ENCODE measurements around the gene SPESP1.
"Not testable (repeated sequence)": the region's sequence is repeated elsewhere in the genome, so short reads cannot be mapped to it uniquely, and the experiment has no call there.

The SPESP1 gene

GRCh38 chr15:68910816-68911215, 19.5 kb upstream of the SPESP1 start:
- no peaks in the 10 kb centered on the region for H3K27me3 ChIP-seq (ENCODE audit: control insufficient read depth, insufficient read depth, low read length)
- H3K4me3 ChIP-seq (ENCODE audit: low read length) = no peak overlapping the region
- no peaks in the 10 kb centered on the region for H3K4me1 ChIP-seq (ENCODE audit: control insufficient read depth, low read depth, low read length)
- no peaks in the 10 kb centered on the region for H3K9me3 ChIP-seq (ENCODE audit: control insufficient read depth, low read depth, low read length)
- H3K27ac ChIP-seq (ENCODE audit: low read length) = no peak overlapping the region
- no peak overlapping the region for H3K9ac ChIP-seq (ENCODE audit: low read length)
- H3K36me3 ChIP-seq (ENCODE audit: control insufficient read depth, low read depth, low read length) = no peaks in the 10 kb centered on the region

- Histone ChIP-seq H3K9ac (ENCODE audit: low read length) (no peak overlapping the region), H3K4me3 (ENCODE audit: low read length) (no peak overlapping the region), H3K4me1 (ENCODE audit: control insufficient read depth, low read depth, low read length) (peaks cover 4% of the 10 kb centered on the region), H3K36me3 (ENCODE audit: control insufficient read depth, low read depth, low read length) (no peaks in the 10 kb centered on the region), H3K9me3 (ENCODE audit: control insufficient read depth, low read depth, low read length) (no peaks in the 10 kb centered on the region), H3K27me3 (ENCODE audit: control insufficient read depth, insufficient read depth, low read length) (no peaks in the 10 kb centered on the region), H3K27ac (ENCODE audit: low read length) (no peak overlapping the region)
Observed at GRCh38 chr15:68921926-68922325, 8.4 kb upstream of the SPESP1 start.

GRCh38 chr15:68924866-68925560, 5.3 kb upstream of the SPESP1 start:
- Histone ChIP-seq H3K4me1 (ENCODE audit: control insufficient read depth, low read depth, low read length) (peaks cover 4% of the 10 kb centered on the region), H3K27ac (ENCODE audit: low read length) (no peak overlapping the region), H3K27me3 (ENCODE audit: control insufficient read depth, insufficient read depth, low read length) (no peaks in the 10 kb centered on the region), H3K36me3 (ENCODE audit: control insufficient read depth, low read depth, low read length) (no peaks in the 10 kb centered on the region), H3K9me3 (ENCODE audit: control insufficient read depth, low read depth, low read length) (no peaks in the 10 kb centered on the region), H3K9ac (ENCODE audit: low read length) (no peak overlapping the region), H3K4me3 (ENCODE audit: low read length) (no peak overlapping the region)

- Histone ChIP-seq H3K4me1 (ENCODE audit: control insufficient read depth, low read depth, low read length) (no peaks in the 10 kb centered on the region), H3K9me3 (ENCODE audit: control insufficient read depth, low read depth, low read length) (no peaks in the 10 kb centered on the region), H3K4me3 (ENCODE audit: low read length) (no peak overlapping the region), H3K9ac (ENCODE audit: low read length) (no peak overlapping the region), H3K36me3 (ENCODE audit: control insufficient read depth, low read depth, low read length) (no peaks in the 10 kb centered on the region), H3K27ac (ENCODE audit: low read length) (no peak overlapping the region), H3K27me3 (ENCODE audit: control insufficient read depth, insufficient read depth, low read length) (no peaks in the 10 kb centered on the region)
Observed at GRCh38 chr15:68933001-68933400, 2.7 kb downstream of the SPESP1 start.

GRCh38 chr15:68934341-68934740, 4.0 kb downstream of the SPESP1 start:
- Histone ChIP-seq H3K36me3 (ENCODE audit: control insufficient read depth, low read depth, low read length) (no peaks in the 10 kb centered on the region), H3K9ac (ENCODE audit: low read length) (no peak overlapping the region), H3K27ac (ENCODE audit: low read length) (no peak overlapping the region), H3K4me3 (ENCODE audit: low read length) (no peak overlapping the region), H3K27me3 (ENCODE audit: control insufficient read depth, insufficient read depth, low read length) (no peaks in the 10 kb centered on the region), H3K4me1 (ENCODE audit: control insufficient read depth, low read depth, low read length) (no peaks in the 10 kb centered on the region), H3K9me3 (ENCODE audit: control insufficient read depth, low read depth, low read length) (no peaks in the 10 kb centered on the region)

GRCh38 chr15:68935400-68935937, 5.1 kb downstream of the SPESP1 start:
- H3K27ac ChIP-seq (ENCODE audit: low read length) = no peak overlapping the region
- no peaks in the 10 kb centered on the region for H3K4me1 ChIP-seq (ENCODE audit: control insufficient read depth, low read depth, low read length)
- no peak overlapping the region for H3K9ac ChIP-seq (ENCODE audit: low read length)
- H3K36me3 ChIP-seq (ENCODE audit: control insufficient read depth, low read depth, low read length) = no peaks in the 10 kb centered on the region
- no peak overlapping the region for H3K4me3 ChIP-seq (ENCODE audit: low read length)
- H3K27me3 ChIP-seq (ENCODE audit: control insufficient read depth, insufficient read depth, low read length) = no peaks in the 10 kb centered on the region
- H3K9me3 ChIP-seq (ENCODE audit: control insufficient read depth, low read depth, low read length) = no peaks in the 10 kb centered on the region

GRCh38 chr15:68939501-68939900, 9.2 kb downstream of the SPESP1 start:
- H3K9ac ChIP-seq (ENCODE audit: low read length) = no peak overlapping the region
- no peaks in the 10 kb centered on the region for H3K9me3 ChIP-seq (ENCODE audit: control insufficient read depth, low read depth, low read length)
- no peaks in the 10 kb centered on the region for H3K27me3 ChIP-seq (ENCODE audit: control insufficient read depth, insufficient read depth, low read length)
- no peak overlapping the region for H3K4me3 ChIP-seq (ENCODE audit: low read length)
- no peak overlapping the region for H3K27ac ChIP-seq (ENCODE audit: low read length)
- H3K36me3 ChIP-seq (ENCODE audit: control insufficient read depth, low read depth, low read length) = no peaks in the 10 kb centered on the region
- H3K4me1 ChIP-seq (ENCODE audit: control insufficient read depth, low read depth, low read length) = no peaks in the 10 kb centered on the region

- Histone ChIP-seq H3K4me1 (ENCODE audit: control insufficient read depth, low read depth, low read length) (no peaks in the 10 kb centered on the region), H3K4me3 (ENCODE audit: low read length) (no peak overlapping the region), H3K9me3 (ENCODE audit: control insufficient read depth, low read depth, low read length) (no peaks in the 10 kb centered on the region), H3K27ac (ENCODE audit: low read length) (no peak overlapping the region), H3K9ac (ENCODE audit: low read length) (no peak overlapping the region), H3K36me3 (ENCODE audit: control insufficient read depth, low read depth, low read length) (no peaks in the 10 kb centered on the region), H3K27me3 (ENCODE audit: control insufficient read depth, insufficient read depth, low read length) (no peaks in the 10 kb centered on the region)
Observed at GRCh38 chr15:68951813-68952212, 21.5 kb downstream of the SPESP1 start.

- no peak overlapping the region for H3K4me3 ChIP-seq (ENCODE audit: low read length)
- H3K9me3 ChIP-seq (ENCODE audit: control insufficient read depth, low read depth, low read length) = no peaks in the 10 kb centered on the region
- no peak overlapping the region for H3K9ac ChIP-seq (ENCODE audit: low read length)
- no peaks in the 10 kb centered on the region for H3K4me1 ChIP-seq (ENCODE audit: control insufficient read depth, low read depth, low read length)
- no peak overlapping the region for H3K27ac ChIP-seq (ENCODE audit: low read length)
- H3K27me3 ChIP-seq (ENCODE audit: control insufficient read depth, insufficient read depth, low read length) = no peaks in the 10 kb centered on the region
- no peaks in the 10 kb centered on the region for H3K36me3 ChIP-seq (ENCODE audit: control insufficient read depth, low read depth, low read length)
Observed at GRCh38 chr15:68957696-68958095, 27.4 kb downstream of the SPESP1 start.

- Histone ChIP-seq H3K9me3 (ENCODE audit: control insufficient read depth, low read depth, low read length) (no peaks in the 10 kb centered on the region), H3K27ac (ENCODE audit: low read length) (no peak overlapping the region), H3K36me3 (ENCODE audit: control insufficient read depth, low read depth, low read length) (no peaks in the 10 kb centered on the region), H3K4me1 (ENCODE audit: control insufficient read depth, low read depth, low read length) (no peaks in the 10 kb centered on the region), H3K9ac (ENCODE audit: low read length) (no peak overlapping the region), H3K27me3 (ENCODE audit: control insufficient read depth, insufficient read depth, low read length) (no peaks in the 10 kb centered on the region), H3K4me3 (ENCODE audit: low read length) (no peak overlapping the region)
Observed at GRCh38 chr15:68958597-68958996, 28.3 kb downstream of the SPESP1 start.

GRCh38 chr15:68962465-68962864, 32.1 kb downstream of the SPESP1 start:
- no peak overlapping the region for H3K27ac ChIP-seq (ENCODE audit: low read length)
- H3K27me3 ChIP-seq (ENCODE audit: control insufficient read depth, insufficient read depth, low read length) = no peaks in the 10 kb centered on the region
- H3K4me3 ChIP-seq (ENCODE audit: low read length) = no peak overlapping the region
- no peaks in the 10 kb centered on the region for H3K4me1 ChIP-seq (ENCODE audit: control insufficient read depth, low read depth, low read length)
- H3K9me3 ChIP-seq (ENCODE audit: control insufficient read depth, low read depth, low read length) = no peaks in the 10 kb centered on the region
- H3K9ac ChIP-seq (ENCODE audit: low read length) = no peak overlapping the region
- H3K36me3 ChIP-seq (ENCODE audit: control insufficient read depth, low read depth, low read length) = no peaks in the 10 kb centered on the region

- not testable (repeated sequence) for H3K27ac ChIP-seq (ENCODE audit: low read length); H3K4me3 ChIP-seq (ENCODE audit: low read length); H3K4me1 ChIP-seq (ENCODE audit: control insufficient read depth, low read depth, low read length); H3K9ac ChIP-seq (ENCODE audit: low read length); H3K27me3 ChIP-seq (ENCODE audit: control insufficient read depth, insufficient read depth, low read length); H3K36me3 ChIP-seq (ENCODE audit: control insufficient read depth, low read depth, low read length); H3K9me3 ChIP-seq (ENCODE audit: control insufficient read depth, low read depth, low read length)
Observed at GRCh38 chr15:68963719-68964118, 33.4 kb downstream of the SPESP1 start.

Data from iPS-18a (cell line).